ENCODE data around the gene CCDC43.

CCDC43 gene

GRCh38 chr17:44651228-44651627 lies 38.3 kb downstream of the CCDC43 start:
- Histone ChIP-seq H3K4me2 (ENCODE audit: insufficient read depth, low read length, poor library complexity, severe bottlenecking) (no peak overlapping the region), H3K18ac (ENCODE audit: low read length) (no peak overlapping the region), H2BK12ac (ENCODE audit: low read length) (no peak overlapping the region), H2AK5ac (ENCODE audit: low read depth, low read length) (no peak overlapping the region), H3K4me1 (ENCODE audit: control insufficient read depth in 2 of 2, insufficient read depth in 1 of 2, low read depth in 1 of 2, low read length in 2 of 2) (no peaks in the 10 kb centered on the region), H3K4me3 (ENCODE audit: low read length in 2 of 2) (no peak overlapping the region), H2BK5ac (ENCODE audit: low read length) (no peak overlapping the region), H3K36me3 (replicated peaks in 1 of 2; ENCODE audit: control insufficient read depth in 2 of 2, insufficient read depth in 2 of 2, low read length in 2 of 2) (no peaks in the 10 kb centered on the region), H4K91ac (ENCODE audit: low read depth, low read length, poor library complexity) (no peak overlapping the region), H2BK120ac (ENCODE audit: low read depth, low read length) (no peak overlapping the region), H3K27me3 (ENCODE audit: control insufficient read depth in 3 of 3, insufficient read depth in 3 of 3, low read depth in 1 of 3, low read length in 3 of 3) (peaks cover 4 to 33% (median 9%) of the 10 kb centered on the region in 3 experiments), H3K79me1 (ENCODE audit: low read depth, low read length) (no peaks in the 10 kb centered on the region), H3K4ac (ENCODE audit: low read length) (no peak overlapping the region), H4K8ac (ENCODE audit: low read depth, low read length) (no peak overlapping the region), H2AFZ (ENCODE audit: low read length) (no peak overlapping the region), H3K9ac (ENCODE audit: low read depth, low read length, poor library complexity) (no peak overlapping the region), H3K27ac (replicated peaks; ENCODE audit: low read length) (no peak overlapping the region), H3K14ac (ENCODE audit: low read length) (no peak overlapping the region), H3K23ac (ENCODE audit: low read depth, low read length, poor library complexity) (no peak overlapping the region), H2BK15ac (ENCODE audit: low read length) (no peak overlapping the region), H3K9me3 (replicated peaks in 1 of 2; ENCODE audit: control insufficient read depth in 2 of 2, insufficient read depth in 1 of 2, low read depth in 1 of 2, low read length in 2 of 2) (peaks cover 0 to 8% of the 10 kb centered on the region in 2 donors)
- no peak for DNase-seq (ENCODE audit: low spot score)
- WGBS, 2 donors (ENCODE audit: extremely low coverage in 2 of 2, insufficient read length in 2 of 2, insufficient replicate concordance in 1 of 2) = no CpG with 5 or more reads among the region's 5 CpGs

GRCh38 chr17:44648963-44649362 lies 40.6 kb downstream of the CCDC43 start:
- Histone ChIP-seq H3K79me1 (ENCODE audit: low read depth, low read length) (no peaks in the 10 kb centered on the region), H2BK120ac (ENCODE audit: low read depth, low read length) (no peak overlapping the region)
- no CpG with 5 or more reads among the region's 2 CpGs for WGBS, 2 donors (ENCODE audit: extremely low coverage in 2 of 2, insufficient read length in 2 of 2, insufficient replicate concordance in 1 of 2)

DNA sequence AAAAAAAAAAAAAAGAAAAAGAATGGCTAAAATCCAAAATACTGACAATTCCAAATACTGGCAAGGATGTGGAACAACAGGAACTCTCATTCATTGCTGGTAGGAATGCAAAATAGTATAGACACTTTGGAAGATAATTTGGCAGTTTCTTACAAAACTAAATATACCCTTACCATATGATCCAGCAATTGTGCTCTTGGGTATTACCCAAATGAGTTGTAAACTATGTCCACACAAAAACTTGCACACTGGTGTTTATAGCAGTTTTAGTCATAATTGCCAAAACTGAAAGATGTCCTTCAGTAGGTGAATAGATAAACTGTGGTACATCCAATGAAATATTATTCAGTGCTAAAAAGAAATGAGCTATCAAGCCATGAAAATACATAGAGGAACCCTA lies 41.8 kb downstream of the CCDC43 start:
- Histone ChIP-seq H3K27ac (replicated peaks; ENCODE audit: low read length) (no peak overlapping the region), H2AK5ac (ENCODE audit: low read depth, low read length) (no peak overlapping the region), H3K79me1 (ENCODE audit: low read depth, low read length) (no peaks in the 10 kb centered on the region), H3K4me3 (ENCODE audit: low read length in 2 of 2) (no peak overlapping the region), H2BK120ac (ENCODE audit: low read depth, low read length) (no peak overlapping the region), H2AFZ (ENCODE audit: low read length) (no peak overlapping the region), H3K27me3 (ENCODE audit: control insufficient read depth in 3 of 3, insufficient read depth in 3 of 3, low read depth in 1 of 3, low read length in 3 of 3) (peaks cover 0 to 35% (median 0%) of the 10 kb centered on the region in 3 experiments), H3K9me3 (replicated peaks in 1 of 2; ENCODE audit: control insufficient read depth in 2 of 2, insufficient read depth in 1 of 2, low read depth in 1 of 2, low read length in 2 of 2) (no peaks in the 10 kb centered on the region), H3K14ac (ENCODE audit: low read length) (no peak overlapping the region), H3K18ac (ENCODE audit: low read length) (no peak overlapping the region), H3K9ac (ENCODE audit: low read depth, low read length, poor library complexity) (no peak overlapping the region), H3K4me2 (ENCODE audit: insufficient read depth, low read length, poor library complexity, severe bottlenecking) (no peak overlapping the region), H2BK5ac (ENCODE audit: low read length) (no peak overlapping the region), H3K4ac (ENCODE audit: low read length) (no peak overlapping the region), H2BK12ac (ENCODE audit: low read length) (no peak overlapping the region), H4K91ac (ENCODE audit: low read depth, low read length, poor library complexity) (no peak overlapping the region), H2BK15ac (ENCODE audit: low read length) (no peak overlapping the region), H3K4me1 (ENCODE audit: control insufficient read depth in 2 of 2, insufficient read depth in 1 of 2, low read depth in 1 of 2, low read length in 2 of 2) (no peaks in the 10 kb centered on the region), H3K36me3 (replicated peaks in 1 of 2; ENCODE audit: control insufficient read depth in 2 of 2, insufficient read depth in 2 of 2, low read length in 2 of 2) (no peaks in the 10 kb centered on the region), H4K8ac (ENCODE audit: low read depth, low read length) (no peak overlapping the region), H3K23ac (ENCODE audit: low read depth, low read length, poor library complexity) (no peak overlapping the region)
- no peak for DNase-seq (ENCODE audit: low spot score)

More at GRCh38 chr17:44648963-44649362, 40.6 kb downstream of the CCDC43 start:
- Histone ChIP-seq H2AFZ (ENCODE audit: low read length) (no peak overlapping the region), H2BK12ac (ENCODE audit: low read length) (no peak overlapping the region), H2BK15ac (ENCODE audit: low read length) (no peak overlapping the region), H4K8ac (ENCODE audit: low read depth, low read length) (no peak overlapping the region), H3K23ac (ENCODE audit: low read depth, low read length, poor library complexity) (no peak overlapping the region), H3K14ac (ENCODE audit: low read length) (no peak overlapping the region), H3K4me2 (ENCODE audit: insufficient read depth, low read length, poor library complexity, severe bottlenecking) (no peak overlapping the region), H3K4me3 (ENCODE audit: low read length in 2 of 2) (no peak overlapping the region), H2AK5ac (ENCODE audit: low read depth, low read length) (no peak overlapping the region), H3K18ac (ENCODE audit: low read length) (no peak overlapping the region), H3K36me3 (replicated peaks in 1 of 2; ENCODE audit: control insufficient read depth in 2 of 2, insufficient read depth in 2 of 2, low read length in 2 of 2) (no peaks in the 10 kb centered on the region), H3K4me1 (ENCODE audit: control insufficient read depth in 2 of 2, insufficient read depth in 1 of 2, low read depth in 1 of 2, low read length in 2 of 2) (no peaks in the 10 kb centered on the region), H4K91ac (ENCODE audit: low read depth, low read length, poor library complexity) (no peak overlapping the region), H3K4ac (ENCODE audit: low read length) (no peak overlapping the region), H3K9me3 (replicated peaks in 1 of 2; ENCODE audit: control insufficient read depth in 2 of 2, insufficient read depth in 1 of 2, low read depth in 1 of 2, low read length in 2 of 2) (no peaks in the 10 kb centered on the region), H3K27me3 (ENCODE audit: control insufficient read depth in 3 of 3, insufficient read depth in 3 of 3, low read depth in 1 of 3, low read length in 3 of 3) (peaks cover 0 to 29% (median 0%) of the 10 kb centered on the region in 3 experiments), H2BK5ac (ENCODE audit: low read length) (no peak overlapping the region), H3K9ac (ENCODE audit: low read depth, low read length, poor library complexity) (no peak overlapping the region), H3K27ac (replicated peaks; ENCODE audit: low read length) (no peak overlapping the region)
- no peak for DNase-seq (ENCODE audit: low spot score)

DNA sequence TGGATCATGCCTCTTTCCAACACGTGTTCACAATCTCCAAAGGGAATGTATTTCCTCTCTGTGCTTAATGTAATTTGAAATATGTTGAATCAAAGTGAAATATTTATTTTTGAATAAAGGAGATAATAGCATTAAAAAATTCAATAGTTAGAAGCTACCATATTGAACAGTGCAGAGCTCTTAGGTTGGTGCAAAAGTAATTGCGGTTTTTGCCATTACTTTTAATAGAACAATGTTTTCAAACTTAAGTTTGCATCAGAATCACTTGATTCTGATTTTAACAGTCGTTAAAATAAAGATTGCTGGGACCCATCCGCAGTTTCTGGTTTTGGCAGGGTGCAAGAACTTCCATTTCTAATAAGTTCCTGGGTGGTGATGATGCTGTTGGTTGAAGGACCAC lies 43.3 kb downstream of the CCDC43 start:
- H3K18ac ChIP-seq (ENCODE audit: low read length) = no peak overlapping the region
- no peak overlapping the region for H2AFZ ChIP-seq (ENCODE audit: low read length)
- H4K91ac ChIP-seq (ENCODE audit: low read depth, low read length, poor library complexity) = no peak overlapping the region
- DNase-seq (ENCODE audit: low spot score) = no peak
- no peak overlapping the region for H2BK15ac ChIP-seq (ENCODE audit: low read length)
- no peaks in the 10 kb centered on the region for H3K79me1 ChIP-seq (ENCODE audit: low read depth, low read length)
- H3K36me3 ChIP-seq (replicated peaks in 1 of 2; ENCODE audit: control insufficient read depth in 2 of 2, insufficient read depth in 2 of 2, low read length in 2 of 2) = no peaks in the 10 kb centered on the region
- H2BK120ac ChIP-seq (ENCODE audit: low read depth, low read length) = no peak overlapping the region
- H3K9me3 ChIP-seq (replicated peaks in 1 of 2; ENCODE audit: control insufficient read depth in 2 of 2, insufficient read depth in 1 of 2, low read depth in 1 of 2, low read length in 2 of 2) = no peaks in the 10 kb centered on the region
- H3K14ac ChIP-seq (ENCODE audit: low read length) = no peak overlapping the region
- no peak overlapping the region for H3K4me2 ChIP-seq (ENCODE audit: insufficient read depth, low read length, poor library complexity, severe bottlenecking)
- no peak overlapping the region for H4K8ac ChIP-seq (ENCODE audit: low read depth, low read length)
- no peak overlapping the region for H2AK5ac ChIP-seq (ENCODE audit: low read depth, low read length)
- H3K27me3 ChIP-seq (ENCODE audit: control insufficient read depth in 3 of 3, insufficient read depth in 3 of 3, low read depth in 1 of 3, low read length in 3 of 3) = peaks cover 0 to 42% (median 0%) of the 10 kb centered on the region in 3 experiments
- H3K4ac ChIP-seq (ENCODE audit: low read length) = no peak overlapping the region
- H3K4me1 ChIP-seq (ENCODE audit: control insufficient read depth in 2 of 2, insufficient read depth in 1 of 2, low read depth in 1 of 2, low read length in 2 of 2) = no peaks in the 10 kb centered on the region
- no CpG with 5 or more reads among the region's 4 CpGs for WGBS, 2 donors (ENCODE audit: extremely low coverage in 2 of 2, insufficient read length in 2 of 2, insufficient replicate concordance in 1 of 2)
- no peak overlapping the region for H3K9ac ChIP-seq (ENCODE audit: low read depth, low read length, poor library complexity)
- H2BK5ac ChIP-seq (ENCODE audit: low read length) = no peak overlapping the region
- H2BK12ac ChIP-seq (ENCODE audit: low read length) = no peak overlapping the region
- H3K23ac ChIP-seq (ENCODE audit: low read depth, low read length, poor library complexity) = no peak overlapping the region
- H3K4me3 ChIP-seq (ENCODE audit: low read length in 2 of 2) = no peak overlapping the region
- H3K27ac ChIP-seq (replicated peaks; ENCODE audit: low read length) = no peak overlapping the region

All from neuronal stem cell (in vitro differentiated cells).